Islet precursor cell (in vitro differentiated cells): Measurements from ENCODE around the gene CADM2.
A peak's percentile ranks its signal among the peaks of the same experiment; 100 is the strongest.
"Not testable (repeated sequence)": the region's sequence is repeated elsewhere in the genome, so short reads cannot be mapped to it uniquely, and the experiment has no call there.

Source experiments
- DNase-seq: peaks from one replicate; pipeline ENCODE4 v3.0.0-alpha.2; 2018

The CADM2 gene

DNA sequence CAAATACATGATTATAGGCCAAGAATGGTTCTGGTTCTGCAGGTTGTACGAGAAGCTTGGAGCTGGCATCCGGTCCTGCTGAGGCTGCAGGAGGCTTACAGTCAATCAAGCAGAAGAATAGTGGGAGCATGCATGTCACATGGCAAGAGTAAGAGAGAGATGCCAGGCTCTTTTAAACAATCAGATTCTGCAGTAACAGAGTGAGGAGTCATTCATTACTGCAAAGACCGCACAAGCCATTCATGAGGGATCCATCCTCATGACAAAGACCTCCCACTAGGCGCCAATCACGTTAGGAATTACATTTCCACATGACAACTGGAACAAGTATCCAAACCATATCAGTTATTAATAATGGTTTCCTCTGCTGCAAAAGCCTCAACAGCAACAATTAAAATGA lies 536.8 kb downstream of the CADM2 start:
- DNase-seq, result no peak

GRCh38 chr3:85498177-85498576 lies 539.4 kb downstream of the CADM2 start:
- no peak for DNase-seq

GRCh38 chr3:85502148-85502875 lies 543.5 kb downstream of the CADM2 start:
- no peak for DNase-seq

- DNase-seq, result peak; percentile 51
Measured at GRCh38 chr3:85504129-85504784, 545.5 kb downstream of the CADM2 start.

GRCh38 chr3:85504785-85505511 lies 546.2 kb downstream of the CADM2 start:
- not testable (repeated sequence) for DNase-seq

DNA sequence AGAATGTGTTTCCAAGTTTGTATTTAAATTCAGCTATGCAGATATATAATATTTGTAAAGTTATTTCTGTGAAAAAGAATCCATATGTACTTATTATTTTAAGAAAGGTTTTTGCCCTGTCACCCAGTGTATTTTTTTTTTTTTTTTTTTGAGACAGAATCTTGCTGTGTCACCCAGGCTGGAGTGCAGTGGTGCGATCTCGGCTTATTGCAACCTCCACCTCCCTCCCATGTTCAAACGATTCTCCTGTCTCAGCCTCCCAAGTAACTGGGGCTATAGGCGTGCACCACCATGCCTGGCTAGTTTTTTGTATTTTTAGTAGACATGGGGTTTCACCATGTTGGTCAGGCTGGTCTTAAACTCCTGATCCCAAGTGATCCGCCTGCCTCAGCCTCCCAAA lies 548.3 kb downstream of the CADM2 start:
- DNase-seq, result not testable (repeated sequence)

DNA sequence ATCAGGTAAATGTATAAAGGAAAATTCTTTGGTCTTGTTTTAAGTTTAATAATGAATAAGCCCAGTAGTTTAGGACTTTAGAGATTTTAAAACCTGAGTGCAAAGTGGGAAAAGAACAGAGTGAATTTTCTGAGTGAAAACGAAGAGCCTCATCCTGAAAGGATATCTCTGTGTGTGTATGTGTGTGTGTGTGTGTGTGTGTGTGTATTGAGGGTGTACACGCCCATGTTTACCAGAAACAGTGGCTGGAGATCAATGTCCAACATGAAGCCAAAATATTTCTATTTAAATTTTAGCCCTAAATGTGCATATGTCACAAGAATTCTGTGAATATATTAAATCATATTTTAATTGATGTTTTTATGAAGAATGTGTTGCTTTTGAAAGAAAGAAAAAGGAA lies 549.9 kb downstream of the CADM2 start:
- no peak for DNase-seq

GRCh38 chr3:85516146-85516545 lies 557.4 kb downstream of the CADM2 start:
- DNase-seq, result no peak

DNA sequence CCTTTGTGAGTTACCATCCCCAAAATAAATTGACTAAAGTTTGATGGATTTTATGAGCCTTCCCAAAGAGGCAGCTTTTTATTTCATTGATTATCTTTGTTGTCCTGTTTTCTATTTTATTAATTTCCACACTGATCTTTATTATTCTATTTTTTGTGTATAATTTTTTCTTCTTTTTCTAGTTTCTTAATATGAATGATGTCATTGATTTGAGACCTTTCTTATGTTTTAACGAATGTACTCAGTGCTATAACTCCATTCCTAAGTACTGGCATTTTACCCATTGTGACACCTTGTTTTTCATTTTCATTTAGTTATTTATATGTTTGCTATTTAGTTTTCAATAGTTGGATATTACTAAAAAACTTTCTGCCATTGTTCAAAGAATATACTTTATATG lies 565.3 kb downstream of the CADM2 start:
- DNase-seq, result no peak

GRCh38 chr3:85525264-85525663 lies 566.5 kb downstream of the CADM2 start:
- no peak for DNase-seq

GRCh38 chr3:85533586-85533985 lies 574.8 kb downstream of the CADM2 start:
- no peak for DNase-seq

- DNase-seq, result no peak
Measured at GRCh38 chr3:85535517-85535916, 576.7 kb downstream of the CADM2 start.

GRCh38 chr3:85539232-85539631 lies 580.4 kb downstream of the CADM2 start:
- no peak for DNase-seq

DNA sequence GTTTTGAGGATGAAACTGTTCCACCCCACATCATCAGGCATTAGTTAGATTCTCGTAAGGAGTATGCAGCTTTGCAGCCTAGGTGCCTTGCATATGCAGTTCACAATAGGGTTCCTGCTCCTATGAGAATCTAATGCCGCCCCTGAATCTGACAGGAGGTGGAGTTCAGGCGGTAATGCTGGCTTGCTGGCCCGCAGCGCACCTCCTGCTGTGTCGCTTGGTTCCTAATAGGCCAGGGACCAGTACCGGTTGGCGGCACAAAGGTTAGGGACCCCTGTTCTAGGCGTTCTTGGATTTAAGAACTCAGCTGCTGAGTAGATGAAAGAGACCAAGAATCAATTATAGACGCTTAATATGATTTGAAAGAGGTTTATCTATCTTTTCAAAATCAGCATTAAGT lies 595.4 kb downstream of the CADM2 start:
- DNase-seq, result no peak

DNA sequence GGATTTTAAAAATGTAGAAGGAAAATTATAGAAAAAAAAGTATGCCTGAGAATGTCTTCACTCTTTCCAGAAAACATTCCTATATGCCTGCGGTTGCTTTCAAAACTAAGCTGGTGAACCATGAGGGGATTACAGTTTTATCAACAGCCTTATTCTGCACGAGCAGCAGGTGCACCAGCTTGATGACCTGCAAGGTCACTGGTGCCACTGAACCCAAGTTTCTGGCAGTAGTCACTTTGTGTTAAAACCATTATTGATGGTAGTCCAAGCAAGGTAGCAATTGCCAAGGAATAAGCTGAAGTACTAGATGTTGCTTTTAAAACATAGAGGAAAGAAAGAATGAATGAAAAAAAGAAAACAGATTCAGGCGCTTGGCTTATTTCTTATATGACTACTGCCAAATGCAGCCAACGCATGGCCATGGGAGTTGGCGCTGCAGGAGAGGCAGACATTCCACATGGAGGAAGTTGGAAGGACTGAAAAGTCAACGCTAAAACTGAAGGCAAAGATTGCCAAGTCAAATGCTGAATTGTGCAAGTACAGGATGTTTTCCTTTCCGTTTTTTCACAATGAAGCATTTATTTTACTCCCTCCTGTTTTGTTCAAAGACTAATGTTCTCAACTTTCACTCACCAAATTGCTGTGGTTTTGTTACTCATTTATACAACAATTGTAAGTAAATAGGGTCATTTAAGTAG lies 601.4 kb downstream of the CADM2 start:
- DNase-seq, result no peak

GRCh38 chr3:85567071-85567676 lies 608.4 kb downstream of the CADM2 start:
- peak; percentile 62 for DNase-seq

- no peak for DNase-seq
Measured at GRCh38 chr3:85570819-85571218, 612.0 kb downstream of the CADM2 start.

- no peak for DNase-seq
Measured at GRCh38 chr3:85571835-85572234, 613.0 kb downstream of the CADM2 start.

GRCh38 chr3:85572426-85572825 lies 613.6 kb downstream of the CADM2 start:
- no peak for DNase-seq

- DNase-seq, result no peak
Measured at GRCh38 chr3:85572978-85573377, 614.2 kb downstream of the CADM2 start.

DNA sequence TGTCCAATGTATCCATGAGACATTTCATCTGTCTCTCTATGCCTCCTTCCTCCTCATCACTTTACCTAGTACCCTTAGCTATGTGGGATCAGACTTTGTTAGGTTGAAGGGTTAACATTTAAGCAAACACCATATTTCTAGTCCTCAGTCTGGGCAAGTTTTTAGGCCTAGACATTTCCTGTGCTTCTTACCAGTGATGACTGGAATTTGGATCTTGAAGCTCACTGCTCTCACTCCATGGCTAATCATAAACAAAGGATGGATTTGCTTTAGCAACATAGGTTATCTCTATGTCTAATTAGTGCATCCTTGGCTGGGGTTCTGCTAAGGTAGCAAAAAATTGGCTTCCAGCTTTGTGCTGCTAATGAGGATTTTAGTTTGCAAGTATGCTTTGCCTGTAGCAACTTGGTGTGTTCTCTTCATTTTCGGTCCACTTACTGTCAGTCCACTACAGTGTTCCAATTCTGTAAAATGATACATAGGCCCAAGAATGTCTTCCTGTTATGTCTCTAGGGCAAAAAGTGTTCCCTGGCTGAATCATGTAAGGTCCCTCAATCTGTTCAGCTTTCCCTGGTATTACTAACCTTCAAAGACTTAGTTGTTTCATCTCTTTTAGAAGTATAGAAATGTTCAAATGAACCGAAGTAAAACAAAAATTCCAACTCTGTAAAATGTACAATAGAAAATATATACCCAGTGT lies 615.4 kb downstream of the CADM2 start:
- no peak for DNase-seq

DNA sequence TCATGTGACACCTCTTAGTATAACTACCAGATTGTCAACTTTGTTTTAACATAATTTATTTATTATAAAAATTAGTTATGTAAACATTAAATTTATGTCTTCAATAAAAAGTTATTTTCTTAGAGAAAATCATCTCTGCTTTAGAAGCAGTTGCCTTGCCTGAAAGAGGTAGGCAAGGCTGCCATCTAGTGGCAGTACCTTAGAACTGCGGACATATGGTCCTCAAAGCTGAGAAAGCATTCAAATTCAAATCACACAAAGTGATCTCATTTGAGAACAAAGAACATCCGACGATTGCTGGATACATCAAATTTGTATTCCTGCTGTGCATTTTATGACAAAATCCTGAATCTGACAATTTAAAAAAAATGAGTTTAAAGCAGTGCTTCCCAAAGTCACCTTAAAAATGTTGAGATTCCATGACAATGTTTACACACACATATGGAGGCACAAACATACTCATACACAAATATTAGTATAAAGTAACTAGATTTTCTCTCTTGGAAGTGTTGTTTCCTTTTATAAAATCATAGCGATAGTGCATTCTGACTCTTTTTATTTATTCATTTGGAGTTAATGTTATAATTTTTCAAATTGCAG lies 617.4 kb downstream of the CADM2 start:
- peak; percentile 69 for DNase-seq
